SW 1271 (cell line): ENCODE data around the gene CEP295NL.
"Not testable (repeated sequence)": the region's sequence is repeated elsewhere in the genome, so short reads cannot be mapped to it uniquely, and the experiment has no call there.

Experiments
- DNase-seq, 2 experiments: peaks; one replicate each; lab custom pipeline; 2025; lab: John Stamatoyannopoulos, UW

CEP295NL gene

GRCh38 chr17:78929908-78930775 lies 27.1 kb upstream of the CEP295NL start:
- DNase-seq: no peak

GRCh38 chr17:78925662-78926555 lies 22.9 kb upstream of the CEP295NL start:
- DNase-seq: peak in 1 of 2 experiments; percentile 41

GRCh38 chr17:78925234-78925633 lies 22.2 kb upstream of the CEP295NL start, which contains the start of gene TIMP2:
Gene TIMP2, minus strand, starts transcription at chr17:78925387. Its CDS starts 299 bp downstream, at chr17:78925088.
- DNase-seq: peak; percentile 26 to 64

DNA sequence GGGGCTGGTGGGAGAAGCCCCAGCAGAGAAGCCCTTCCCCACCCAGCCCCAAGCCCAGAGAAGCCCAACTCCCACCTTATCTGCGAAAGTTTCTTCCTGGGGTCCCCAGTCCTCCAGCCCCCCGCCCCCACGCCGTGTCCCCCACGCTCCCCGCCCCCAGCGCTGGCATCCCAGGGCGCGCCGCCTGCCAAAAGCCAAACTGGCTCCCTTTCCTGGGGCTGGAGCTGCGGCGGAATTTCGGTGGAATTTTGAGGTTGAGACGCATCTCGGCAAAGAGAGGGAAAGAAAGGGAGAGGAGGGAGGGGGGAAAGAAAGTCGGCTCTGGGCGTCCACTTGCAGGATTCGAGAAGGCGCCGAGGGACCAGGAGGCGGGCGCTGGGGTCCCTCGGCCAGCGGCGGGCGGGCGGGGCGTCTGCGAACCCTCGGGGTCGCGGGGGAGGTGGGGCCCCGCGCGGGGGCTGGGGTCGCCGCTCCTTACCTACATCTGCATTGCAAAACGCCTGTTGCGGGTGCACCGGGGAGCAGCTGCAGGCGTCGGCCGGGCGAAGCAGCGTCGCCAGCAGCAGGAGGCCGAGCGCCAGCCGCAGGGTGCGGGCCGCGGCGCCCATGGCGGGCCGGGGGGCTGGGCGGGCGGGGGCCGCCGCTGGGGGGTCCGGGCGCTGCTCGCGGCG lies 21.6 kb upstream of the CEP295NL start:
- no peak for DNase-seq

GRCh38 chr17:78923660-78924453 lies 20.9 kb upstream of the CEP295NL start:
- DNase-seq: peak in 1 of 2 experiments; percentile 53

DNA sequence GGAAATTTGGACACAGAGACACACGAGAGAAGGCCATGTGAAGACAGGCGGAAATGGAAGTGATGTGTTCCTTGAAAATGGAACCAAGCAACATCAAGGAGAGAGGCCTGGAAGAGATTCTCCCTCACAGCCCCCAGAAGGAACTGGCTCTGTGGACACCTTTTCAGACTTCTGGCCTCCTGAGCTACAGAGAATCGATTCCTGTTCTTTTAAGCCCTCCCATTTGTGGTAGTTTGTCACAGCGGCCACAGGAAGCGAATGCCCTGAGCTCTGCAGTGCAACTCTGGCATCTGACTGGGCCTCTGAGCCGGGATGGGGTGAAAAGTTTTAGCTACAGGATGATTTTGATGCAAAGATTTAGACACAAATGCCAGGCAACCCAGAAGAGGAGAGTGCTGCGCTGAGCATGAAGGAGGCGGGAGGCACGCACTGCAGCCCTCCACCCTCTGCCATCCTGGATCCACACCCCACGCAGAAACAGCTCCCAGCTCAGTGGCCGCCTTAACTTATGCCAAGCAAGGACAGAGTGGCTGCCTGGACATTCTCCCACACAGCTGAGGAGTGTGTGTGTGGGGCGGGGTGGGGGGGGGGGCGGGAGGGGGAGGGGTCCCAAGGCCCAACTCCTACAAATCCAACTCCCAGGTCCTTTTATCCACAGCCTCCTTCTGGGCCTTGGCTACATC lies 20.0 kb upstream of the CEP295NL start:
- no peak for DNase-seq

DNA sequence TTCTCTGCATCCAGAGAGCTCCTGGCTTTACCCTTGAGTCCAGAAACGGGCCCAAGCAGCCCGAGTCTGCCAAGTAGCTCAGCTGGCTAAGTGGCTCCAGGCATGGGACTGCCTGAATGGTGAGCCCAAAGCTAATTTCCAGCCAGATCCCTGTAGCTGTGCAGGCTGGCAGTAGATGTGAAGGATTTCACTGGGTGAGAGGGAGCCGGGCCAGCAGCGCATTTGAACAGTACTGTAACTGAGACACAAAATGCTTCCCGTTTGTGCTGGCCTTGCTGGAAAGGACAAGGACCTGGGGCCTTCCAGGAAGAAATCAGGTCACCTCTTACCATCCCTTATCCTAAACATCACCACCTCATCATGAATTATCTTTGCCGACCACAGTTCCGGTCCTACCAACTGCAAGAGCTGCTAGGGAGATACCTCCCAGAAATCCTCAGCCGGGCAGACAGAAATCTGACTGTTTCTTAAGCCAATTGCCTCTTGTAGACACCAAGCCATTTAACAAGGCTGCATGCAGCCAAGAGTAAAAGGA lies 18.5 kb upstream of the CEP295NL start:
- DNase-seq: no peak

DNA sequence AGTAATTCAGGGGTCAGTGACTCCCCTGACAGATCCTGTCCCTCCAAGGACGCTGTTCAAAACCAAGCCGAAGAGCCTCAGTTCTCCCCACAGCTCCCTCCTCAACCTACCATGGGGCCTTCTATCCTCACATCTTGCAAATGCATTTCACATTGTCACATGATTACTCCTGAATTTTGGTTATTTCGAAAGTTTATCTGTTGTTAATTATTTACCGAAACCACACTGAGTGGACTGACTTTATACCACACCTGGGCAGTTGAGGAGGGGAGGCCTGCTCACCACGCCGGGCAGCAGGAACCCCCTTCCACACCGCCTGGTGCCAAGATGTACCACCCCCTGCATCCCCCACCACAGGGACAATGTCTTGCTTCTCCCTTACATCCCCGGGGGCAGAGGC lies 17.5 kb upstream of the CEP295NL start:
- DNase-seq: no peak

DNA sequence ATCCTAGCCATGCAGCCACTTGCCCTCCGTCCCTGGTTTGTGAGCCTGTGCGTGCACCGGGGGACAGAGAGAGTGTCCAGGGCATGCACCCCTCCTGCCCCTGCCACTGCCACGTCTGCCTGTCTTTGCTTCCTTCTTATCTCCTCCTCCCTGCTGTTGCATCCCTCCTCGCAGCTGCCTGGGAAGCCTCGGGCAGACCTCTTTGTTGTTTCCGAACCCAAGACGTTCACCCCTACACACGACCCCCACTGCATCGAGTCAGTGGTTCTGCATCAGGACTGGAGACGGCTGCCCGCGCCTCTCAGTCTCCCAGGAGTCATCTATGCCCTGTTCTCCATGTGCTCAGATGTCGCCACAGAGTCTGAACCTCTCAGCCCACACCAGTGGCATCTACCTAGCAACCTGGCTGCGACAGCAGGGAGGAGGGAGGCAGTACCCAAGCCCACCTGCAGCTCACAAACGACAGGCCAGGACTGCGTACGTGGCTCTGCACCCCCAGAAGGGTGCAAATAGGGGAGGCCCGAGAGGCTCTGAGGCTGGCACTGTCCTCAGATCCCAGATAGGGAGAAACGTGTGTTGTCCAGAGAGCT lies 17.0 kb upstream of the CEP295NL start:
- no peak for DNase-seq

DNA sequence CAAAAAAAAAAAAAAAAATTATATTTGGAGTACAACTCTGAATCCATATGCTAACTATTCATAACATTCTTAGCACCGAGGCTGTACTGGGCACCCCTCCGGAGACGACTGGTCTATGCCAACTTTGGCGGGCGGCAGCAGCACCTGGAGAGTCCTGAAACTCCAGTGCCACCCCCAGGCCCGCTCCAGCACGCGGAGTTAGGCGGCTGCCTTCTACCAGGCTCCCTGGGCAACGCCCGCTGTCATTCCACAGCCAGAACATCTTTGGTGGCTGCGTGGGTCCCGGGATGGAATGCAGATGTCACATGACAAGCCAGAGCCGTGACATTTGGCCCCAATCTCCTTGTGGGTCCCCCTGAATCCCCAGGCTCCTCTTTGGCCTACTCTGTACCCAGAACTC lies 16.0 kb upstream of the CEP295NL start:
- no peak for DNase-seq

DNA sequence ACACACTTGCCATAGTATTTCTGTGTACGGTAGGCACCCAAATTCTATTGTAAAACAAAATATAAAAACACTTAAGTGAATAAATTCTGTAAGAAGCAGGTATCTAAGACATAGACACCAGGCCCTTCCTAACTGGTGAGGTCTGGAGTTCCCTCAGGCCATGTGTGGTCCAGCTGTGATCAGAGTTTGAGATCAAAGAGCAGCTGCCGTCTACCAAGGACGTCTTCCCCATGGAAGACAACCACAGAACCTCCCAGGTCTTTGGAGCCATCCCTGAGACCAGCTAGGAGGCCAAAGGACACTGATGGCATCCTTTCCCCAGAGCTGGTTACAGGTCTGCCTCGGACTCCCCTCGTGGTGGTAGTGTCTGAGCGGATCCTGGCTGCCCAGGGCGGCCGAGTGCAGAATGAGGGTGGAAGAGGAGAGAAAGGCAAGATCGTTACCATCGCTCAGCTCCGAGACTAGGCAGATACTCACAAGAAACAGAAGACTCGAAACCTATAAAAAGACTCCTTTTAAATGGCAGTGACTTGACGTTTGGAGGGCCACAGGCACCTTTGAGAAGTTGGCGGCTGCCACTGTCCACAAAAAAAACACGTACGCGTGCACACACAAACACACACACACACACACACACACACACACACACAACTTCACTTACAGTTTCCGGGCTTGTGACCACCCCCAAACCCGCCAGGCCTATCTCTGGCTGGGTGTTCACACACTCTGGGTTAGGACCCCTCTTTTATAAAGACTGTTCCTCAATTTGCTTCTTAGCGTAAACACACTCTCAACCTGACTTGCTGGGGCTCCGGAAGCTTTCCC lies 14.7 kb upstream of the CEP295NL start:
- no peak for DNase-seq

GRCh38 chr17:78915872-78916632 lies 13.1 kb upstream of the CEP295NL start:
- DNase-seq: peak; percentile 26 to 63

GRCh38 chr17:78913115-78913514 lies 10.1 kb upstream of the CEP295NL start:
- DNase-seq: no peak

GRCh38 chr17:78912082-78912481 lies 9.1 kb upstream of the CEP295NL start:
- DNase-seq: no peak

GRCh38 chr17:78911543-78911942 lies 8.5 kb upstream of the CEP295NL start:
- DNase-seq: not testable (repeated sequence)

- no peak for DNase-seq
Measured at GRCh38 chr17:78910497-78911284, 7.7 kb upstream of the CEP295NL start.

DNA sequence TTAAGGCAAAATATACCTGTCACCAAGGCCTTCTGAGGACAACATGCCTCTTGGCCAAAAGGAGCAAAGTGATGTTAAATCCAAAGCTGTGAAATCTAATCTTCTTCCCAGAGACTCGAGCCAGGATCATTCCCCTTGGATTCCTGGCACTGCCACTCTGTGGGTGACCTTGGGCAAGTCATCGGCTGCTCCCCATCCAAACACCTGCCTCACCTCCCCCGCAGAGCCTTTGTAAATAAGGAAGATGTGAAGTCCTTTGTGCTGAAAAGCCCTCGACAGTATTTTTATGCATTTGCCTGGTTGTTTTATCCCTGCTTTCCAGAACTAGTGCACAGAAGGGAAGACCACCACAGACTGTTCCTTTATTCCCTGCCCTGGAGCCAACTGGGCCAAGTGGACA lies 5.4 kb upstream of the CEP295NL start:
- no peak for DNase-seq

GRCh38 chr17:78905541-78905940 lies 2.5 kb upstream of the CEP295NL start:
- DNase-seq: no peak
